Large intestine (tissue), 3 donors: Measurements from ENCODE around the gene FMO4. TPM values are rescaled to one million over a fixed set of nuclear protein-coding genes. Genes with fewer than 3 reads are reported as not detected.
A peak's percentile ranks its signal among the peaks of the same experiment; 100 is the strongest.
"Not testable (repeated sequence)": the region's sequence is repeated elsewhere in the genome, so short reads cannot be mapped to it uniquely, and the experiment has no call there.

ENCODE experiments used
- DNase-seq, 2 donors: peaks; one replicate each; pipeline versions ENCODE4 v3.0.0 to v3.0.0-alpha.2; 2013
- H3K27ac ChIP-seq: one replicate; pipeline ENCODE4 v1.5.1; 2013; ENCODE audit warnings: low read length
- H3K27me3 ChIP-seq: 2 replicates; pipeline ENCODE4 v1.6.1; 2013; ENCODE audit warnings: low read length; ENCODE audit not compliant: control insufficient read depth, insufficient read depth
- H3K36me3 ChIP-seq: 2 replicates; pipeline ENCODE4 v1.6.1; 2013; ENCODE audit warnings: low read length; ENCODE audit not compliant: control insufficient read depth, insufficient read depth
- H3K4me1 ChIP-seq: one replicate; pipeline ENCODE4 v1.6.1; 2013; ENCODE audit warnings: low read length; ENCODE audit not compliant: control insufficient read depth, insufficient read depth
- H3K4me3 ChIP-seq: one replicate; pipeline ENCODE4 v1.5.1; 2013; ENCODE audit warnings: low read length
- H3K9me3 ChIP-seq: one replicate; pipeline ENCODE4 v1.6.1; 2013; ENCODE audit warnings: mild to moderate bottlenecking, low read depth, low read length, moderate library complexity; ENCODE audit not compliant: control insufficient read depth
- WGBS: methylation state at CpG from one replicate; pipeline ENCODE4 v1.1.5; 2013; ENCODE audit warnings: low lambda C conversion rate; ENCODE audit not compliant: insufficient coverage; 5-methylcytosine and 5-hydroxymethylcytosine counted together
- polyA plus RNA-seq: library from polyadenylated mRNA; unstranded; fragments of 120-200 nt; gene quantifications from one replicate; pipeline ENCODE4 v1.2.1, GENCODE V29; 2013

Gene FMO4
- polyA plus RNA-seq, 1 donor: 27.1 TPM

- H3K4me1 ChIP-seq, H3K36me3 ChIP-seq, H3K27ac ChIP-seq, H3K4me3 ChIP-seq, H3K9me3 ChIP-seq, DNase-seq, H3K27me3 ChIP-seq: not testable (repeated sequence)
- no CpG with 5 or more reads among the region's 32 CpGs for WGBS
Observed at GRCh38 chr1:171373357-171374122, 59.6 kb downstream of the FMO4 start.

GRCh38 chr1:171379846-171380245 lies 65.9 kb downstream of the FMO4 start:
- Histone ChIP-seq H3K4me3 (no peak overlapping the region), H3K9me3 (peaks cover 6% of the 10 kb centered on the region), H3K36me3 (no peaks in the 10 kb centered on the region), H3K4me1 (peaks cover 4% of the 10 kb centered on the region), H3K27me3 (no peaks in the 10 kb centered on the region), H3K27ac (no peak overlapping the region)
- no peak for DNase-seq
- WGBS: no CpG with 5 or more reads among the region's 1 CpG

- Histone ChIP-seq H3K9me3 (peaks cover 6% of the 10 kb centered on the region), H3K4me3 (no peak overlapping the region), H3K27me3 (no peaks in the 10 kb centered on the region), H3K27ac (no peak overlapping the region), H3K4me1 (peaks cover 4% of the 10 kb centered on the region), H3K36me3 (no peaks in the 10 kb centered on the region)
- no CpG with 5 or more reads among the region's 11 CpGs for WGBS
- no peak for DNase-seq
Observed at GRCh38 chr1:171381866-171382210, 67.9 kb downstream of the FMO4 start.

- Histone ChIP-seq H3K4me3 (no peak overlapping the region), H3K9me3 (peaks cover 6% of the 10 kb centered on the region), H3K4me1 (peaks cover 4% of the 10 kb centered on the region), H3K36me3 (no peaks in the 10 kb centered on the region), H3K27ac (peak overlapping the region; percentile 70), H3K27me3 (no peaks in the 10 kb centered on the region)
- 0% methylated on average over 1 of the region's 2 CpGs for WGBS
- peak; percentile 54 to 83 for DNase-seq
Observed at GRCh38 chr1:171384496-171384895, 70.5 kb downstream of the FMO4 start.

GRCh38 chr1:171389171-171389570 lies 75.2 kb downstream of the FMO4 start:
- Histone ChIP-seq H3K27ac (no peak overlapping the region), H3K27me3 (no peaks in the 10 kb centered on the region), H3K9me3 (no peaks in the 10 kb centered on the region), H3K4me3 (no peak overlapping the region), H3K36me3 (no peaks in the 10 kb centered on the region), H3K4me1 (peaks cover 1% of the 10 kb centered on the region)
- no peak for DNase-seq
- WGBS: 100% methylated on average over 1 of the region's 3 CpGs

- not testable (repeated sequence) for H3K4me1 ChIP-seq, H3K27me3 ChIP-seq, H3K4me3 ChIP-seq, H3K9me3 ChIP-seq, DNase-seq, H3K36me3 ChIP-seq, H3K27ac ChIP-seq
- WGBS: no CpG with 5 or more reads among the region's 1 CpG
Observed at GRCh38 chr1:171390740-171391139, 76.8 kb downstream of the FMO4 start.

Other genes with a start within 250 kb of the FMO4 start
- gene FMO3, start 223.3 kb upstream of the FMO4 start, polyA plus RNA-seq: 0.19 TPM
- gene FMO2, start 128.9 kb upstream of the FMO4 start, polyA plus RNA-seq: 0.28 TPM
- gene FMO1, start 65.7 kb upstream of the FMO4 start, polyA plus RNA-seq: 123 TPM
- gene PRRC2C, start 171.3 kb downstream of the FMO4 start, polyA plus RNA-seq: 107 TPM